Activated naive CD8-positive, alpha-beta T cell treated with anti-CD3 and anti-CD28 coated beads, Interleukin-2, amount 50 U/mL, for 16 hours (primary cell): ENCODE measurements around the gene LIN52.
A peak's percentile ranks its signal among the peaks of the same experiment; 100 is the strongest.

ENCODE experiments used
- DNase-seq: peaks from one replicate; pipeline ENCODE4 v3.0.0-alpha.2; 2020; ENCODE audit warnings: low read depth, low spot score

The LIN52 gene

GRCh38 chr14:74194506-74195274, 109.9 kb downstream of the LIN52 start:
- DNase-seq, result no peak

GRCh38 chr14:74195623-74196022, 110.9 kb downstream of the LIN52 start:
- DNase-seq, result no peak

- no peak for DNase-seq
Observed at GRCh38 chr14:74198441-74199234, 113.9 kb downstream of the LIN52 start.

- no peak for DNase-seq
Observed at GRCh38 chr14:74202113-74202512, 117.4 kb downstream of the LIN52 start.

- no peak for DNase-seq
Observed at GRCh38 chr14:74203639-74204038, 118.9 kb downstream of the LIN52 start.

- no peak for DNase-seq
Observed at GRCh38 chr14:74204491-74204890, 119.7 kb downstream of the LIN52 start.

- no peak for DNase-seq
Observed at GRCh38 chr14:74205882-74206281, 121.1 kb downstream of the LIN52 start.

GRCh38 chr14:74207943-74208342, 123.2 kb downstream of the LIN52 start:
- DNase-seq, result no peak

GRCh38 chr14:74208642-74209041, 123.9 kb downstream of the LIN52 start:
- no peak for DNase-seq

- no peak for DNase-seq
Observed at GRCh38 chr14:74211945-74212580, 127.3 kb downstream of the LIN52 start.

- DNase-seq, result no peak
Observed at GRCh38 chr14:74213907-74214803, 129.4 kb downstream of the LIN52 start.

GRCh38 chr14:74216671-74217070, 131.9 kb downstream of the LIN52 start:
- no peak for DNase-seq

GRCh38 chr14:74217672-74218448, 133.1 kb downstream of the LIN52 start:
- peak; percentile 58 for DNase-seq

- no peak for DNase-seq
Observed at GRCh38 chr14:74218462-74218861, 133.7 kb downstream of the LIN52 start.

- DNase-seq, result no peak
Observed at GRCh38 chr14:74219277-74220205, 134.8 kb downstream of the LIN52 start.

- DNase-seq, result no peak
Observed at GRCh38 chr14:74220991-74221390, 136.2 kb downstream of the LIN52 start.

- no peak for DNase-seq
Observed at GRCh38 chr14:74221741-74222140, 137.0 kb downstream of the LIN52 start.

- DNase-seq, result no peak
Observed at GRCh38 chr14:74223016-74223415, 138.3 kb downstream of the LIN52 start.

- no peak for DNase-seq
Observed at GRCh38 chr14:74231784-74232183, 147.0 kb downstream of the LIN52 start.

GRCh38 chr14:74235017-74235416, 150.3 kb downstream of the LIN52 start:
- DNase-seq, result no peak
